GOT3 (cell line): ENCODE data around the gene FSD1L.
"Not testable (repeated sequence)": the region's sequence is repeated elsewhere in the genome, so short reads cannot be mapped to it uniquely, and the experiment has no call there.

ENCODE experiments used
- DNase-seq: peaks from one replicate; lab custom pipeline; 2025; ENCODE audit warnings: mixed read lengths; lab: John Stamatoyannopoulos, UW

The FSD1L gene

GRCh38 chr9:105557804-105558610 lies 110.2 kb downstream of the FSD1L start, which contains the start of gene FKTN:
Gene FKTN, plus strand, starts transcription at chr9:105558131. Its CDS starts 16,902 bp downstream, at chr9:105575033.
- DNase-seq, result peak; percentile 41

GRCh38 chr9:105572455-105572854 lies 124.6 kb downstream of the FSD1L start:
- no peak for DNase-seq

- DNase-seq, result not testable (repeated sequence)
Observed at GRCh38 chr9:105579952-105580351, 132.1 kb downstream of the FSD1L start.

DNA sequence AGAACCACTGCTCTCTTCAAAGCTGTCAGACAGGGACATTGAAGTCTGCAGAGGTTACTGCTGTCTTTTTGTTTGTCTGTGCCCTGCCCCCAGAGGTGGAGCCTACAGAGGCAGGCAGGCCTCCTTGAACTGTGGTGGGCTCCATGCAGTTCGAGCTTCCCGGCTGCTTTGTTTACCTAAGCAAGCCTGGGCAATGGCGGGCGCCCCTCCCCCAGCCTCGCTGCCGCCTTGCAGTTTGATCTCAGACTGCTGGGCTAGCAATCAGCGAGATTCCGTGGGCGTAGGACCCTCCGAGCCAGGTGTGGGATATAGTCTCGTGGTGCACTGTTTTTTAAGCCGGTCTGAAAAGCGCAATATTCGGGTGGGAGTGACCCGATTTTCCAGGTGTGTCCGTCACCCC lies 133.7 kb downstream of the FSD1L start:
- not testable (repeated sequence) for DNase-seq

GRCh38 chr9:105593145-105593544 lies 145.3 kb downstream of the FSD1L start:
- no peak for DNase-seq
